Right renal cortex interstitium (tissue), 3 donors: ENCODE data around the gene INTS7. TPM values are rescaled to one million over a fixed set of nuclear protein-coding genes. Genes with fewer than 3 reads are reported as not detected.
"Not testable (repeated sequence)": the region's sequence is repeated elsewhere in the genome, so short reads cannot be mapped to it uniquely, and the experiment has no call there.

Experiments used
- DNase-seq, 3 donors: peaks; one replicate each; pipeline ENCODE4 v3.0.0-alpha.2; 2013; ENCODE audit warnings: low read depth in 3 of 3, low spot score in 2 of 3
- polyA plus RNA-seq, 3 donors: library from polyadenylated mRNA; unstranded; fragments of 120-200 nt; gene quantifications; one replicate each; pipeline ENCODE4 v1.2.1, GENCODE V29; 2013; ENCODE audit not compliant: insufficient read length in 3 of 3

Gene INTS7
- polyA plus RNA-seq, 3 donors = 19.5 to 21.6 (median 21.1) TPM

- no peak for DNase-seq
Observed at GRCh38 chr1:211986628-211987254, 48.6 kb downstream of the INTS7 start.

- no peak for DNase-seq
Observed at GRCh38 chr1:211985556-211986264, 49.6 kb downstream of the INTS7 start.

- DNase-seq = no peak
Observed at GRCh38 chr1:211978596-211978995, 56.8 kb downstream of the INTS7 start.

GRCh38 chr1:211975152-211975941 lies 60.0 kb downstream of the INTS7 start:
- DNase-seq = no peak

- no peak for DNase-seq
Observed at GRCh38 chr1:211973541-211973940, 61.8 kb downstream of the INTS7 start.

GRCh38 chr1:211968200-211968834 lies 67.0 kb downstream of the INTS7 start:
- DNase-seq = no peak

- DNase-seq = no peak
Observed at GRCh38 chr1:211967704-211968103, 67.7 kb downstream of the INTS7 start.

GRCh38 chr1:211965108-211965805 lies 70.1 kb downstream of the INTS7 start:
- DNase-seq = no peak

GRCh38 chr1:211959680-211960079 lies 75.7 kb downstream of the INTS7 start:
- DNase-seq = no peak

GRCh38 chr1:211959221-211959620 lies 76.1 kb downstream of the INTS7 start:
- DNase-seq = no peak

GRCh38 chr1:211954028-211954427 lies 81.3 kb downstream of the INTS7 start:
- DNase-seq = not testable (repeated sequence)

GRCh38 chr1:211953543-211953942 lies 81.8 kb downstream of the INTS7 start:
- DNase-seq = not testable (repeated sequence)

- DNase-seq = no peak
Observed at GRCh38 chr1:211952299-211952698, 83.1 kb downstream of the INTS7 start.

- DNase-seq = no peak
Observed at GRCh38 chr1:211951856-211952255, 83.5 kb downstream of the INTS7 start.

- DNase-seq = no peak
Observed at GRCh38 chr1:211948377-211948776, 87.0 kb downstream of the INTS7 start.

GRCh38 chr1:211947396-211948295 lies 87.7 kb downstream of the INTS7 start:
- DNase-seq = no peak

- no peak for DNase-seq
Observed at GRCh38 chr1:211944733-211945500, 90.4 kb downstream of the INTS7 start.

GRCh38 chr1:211942583-211942982 lies 92.8 kb downstream of the INTS7 start:
- DNase-seq = no peak
